NOMO-1 treated with dmso at 0.1 percent for 144 hours (cell line): ENCODE results near the gene CLASRP.
"Not testable (repeated sequence)": the region's sequence is repeated elsewhere in the genome, so short reads cannot be mapped to it uniquely, and the experiment has no call there.

Experiments used
- DNase-seq: peaks from one replicate; lab custom pipeline; 2025; ENCODE audit not compliant: unreplicated experiment; lab: John Stamatoyannopoulos, UW

Gene CLASRP, protein sequence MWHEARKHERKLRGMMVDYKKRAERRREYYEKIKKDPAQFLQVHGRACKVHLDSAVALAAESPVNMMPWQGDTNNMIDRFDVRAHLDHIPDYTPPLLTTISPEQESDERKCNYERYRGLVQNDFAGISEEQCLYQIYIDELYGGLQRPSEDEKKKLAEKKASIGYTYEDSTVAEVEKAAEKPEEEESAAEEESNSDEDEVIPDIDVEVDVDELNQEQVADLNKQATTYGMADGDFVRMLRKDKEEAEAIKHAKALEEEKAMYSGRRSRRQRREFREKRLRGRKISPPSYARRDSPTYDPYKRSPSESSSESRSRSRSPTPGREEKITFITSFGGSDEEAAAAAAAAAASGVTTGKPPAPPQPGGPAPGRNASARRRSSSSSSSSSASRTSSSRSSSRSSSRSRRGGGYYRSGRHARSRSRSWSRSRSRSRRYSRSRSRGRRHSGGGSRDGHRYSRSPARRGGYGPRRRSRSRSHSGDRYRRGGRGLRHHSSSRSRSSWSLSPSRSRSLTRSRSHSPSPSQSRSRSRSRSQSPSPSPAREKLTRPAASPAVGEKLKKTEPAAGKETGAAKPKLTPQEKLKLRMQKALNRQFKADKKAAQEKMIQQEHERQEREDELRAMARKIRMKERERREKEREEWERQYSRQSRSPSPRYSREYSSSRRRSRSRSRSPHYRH

DNA sequence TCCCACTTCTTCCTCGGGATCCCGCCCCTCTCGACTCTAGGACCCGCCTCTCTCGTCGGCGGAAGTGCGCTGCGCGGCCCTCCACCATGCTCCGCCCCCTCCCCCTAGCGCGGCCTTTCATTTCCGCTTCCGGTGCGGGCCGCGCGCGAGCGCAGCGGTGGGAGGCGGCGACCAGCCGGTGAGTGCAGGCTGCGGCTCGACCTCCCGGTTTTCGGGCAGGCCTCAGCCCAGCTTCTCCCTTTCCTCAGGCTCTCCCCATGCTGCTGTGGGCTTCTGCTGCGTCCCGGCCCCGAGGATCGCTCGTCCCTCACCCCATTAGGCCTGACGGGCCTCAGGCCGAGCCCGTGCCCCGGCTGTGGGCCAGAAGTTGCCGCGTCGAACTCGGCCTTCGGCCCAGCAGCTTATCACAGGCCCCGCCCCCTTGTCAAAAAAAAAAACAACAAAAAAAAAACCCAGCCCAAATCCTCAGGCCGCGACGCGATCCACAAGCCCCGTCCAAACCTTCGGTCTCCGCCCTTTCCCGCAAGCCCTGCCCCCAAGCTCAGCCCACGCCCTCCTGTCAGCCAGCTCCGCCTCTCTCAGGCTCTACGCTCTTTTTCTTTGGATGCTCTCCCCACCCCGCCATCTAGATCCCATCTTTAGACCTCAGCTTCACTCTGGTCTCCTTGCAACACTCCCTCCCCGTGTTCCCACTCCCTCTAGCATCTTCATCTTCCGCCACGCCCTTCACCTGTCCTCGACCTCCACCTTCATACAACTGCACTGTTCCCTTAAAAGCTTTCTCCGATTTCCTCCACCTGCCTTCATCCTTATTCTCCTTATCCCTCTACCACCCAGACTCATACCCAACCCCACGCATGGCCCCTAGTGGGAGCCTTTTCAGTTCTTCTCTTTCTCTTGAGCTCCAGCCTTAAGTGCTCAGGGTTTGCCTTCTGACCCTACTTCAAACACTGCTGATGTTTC lies at the start of gene CLASRP:
TSS of gene CLASRP (plus strand) at position 115 of the 963 bp plus-strand sequence. CDS start 1,168 bp downstream, outside the sequence.
- peak; percentile 83 for DNase-seq

DNA sequence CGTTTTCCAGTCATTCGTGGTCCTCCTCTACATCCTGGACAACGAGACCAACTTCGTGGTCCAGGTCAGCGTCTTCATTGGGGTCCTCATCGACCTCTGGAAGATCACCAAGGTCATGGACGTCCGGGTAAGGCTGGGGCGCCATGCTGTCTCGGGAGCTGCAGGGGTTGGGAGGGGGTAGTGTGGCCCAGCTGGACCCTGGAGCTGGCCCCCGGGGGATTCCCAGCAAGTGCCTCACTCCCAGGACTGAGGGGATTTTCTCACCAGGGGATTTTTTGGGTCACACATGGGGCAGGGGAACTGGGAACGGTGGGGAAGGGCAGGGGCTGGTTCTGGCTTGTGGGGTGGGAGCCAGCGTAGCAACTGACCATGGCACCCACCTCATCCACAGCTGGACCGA lies 48.4 kb upstream of the CLASRP start:
- no peak for DNase-seq

DNA sequence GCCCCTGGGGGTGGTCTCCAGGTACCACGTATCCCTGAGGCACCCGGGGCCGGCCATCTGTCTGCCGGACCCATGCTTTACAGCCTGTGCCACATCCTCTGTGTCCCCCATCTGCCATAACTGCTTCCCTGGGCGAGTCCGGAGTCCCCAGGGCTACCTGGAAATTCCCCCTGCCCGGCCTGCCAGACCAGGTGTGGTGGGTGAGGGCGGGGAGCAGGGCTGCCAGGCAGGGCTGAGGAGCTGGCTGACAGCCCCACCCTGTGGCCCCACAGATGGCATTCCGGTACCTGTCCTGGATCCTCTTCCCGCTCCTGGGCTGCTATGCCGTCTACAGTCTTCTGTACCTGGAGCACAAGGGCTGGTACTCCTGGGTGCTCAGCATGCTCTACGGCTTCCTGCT lies 47.9 kb upstream of the CLASRP start:
- no peak for DNase-seq

DNA sequence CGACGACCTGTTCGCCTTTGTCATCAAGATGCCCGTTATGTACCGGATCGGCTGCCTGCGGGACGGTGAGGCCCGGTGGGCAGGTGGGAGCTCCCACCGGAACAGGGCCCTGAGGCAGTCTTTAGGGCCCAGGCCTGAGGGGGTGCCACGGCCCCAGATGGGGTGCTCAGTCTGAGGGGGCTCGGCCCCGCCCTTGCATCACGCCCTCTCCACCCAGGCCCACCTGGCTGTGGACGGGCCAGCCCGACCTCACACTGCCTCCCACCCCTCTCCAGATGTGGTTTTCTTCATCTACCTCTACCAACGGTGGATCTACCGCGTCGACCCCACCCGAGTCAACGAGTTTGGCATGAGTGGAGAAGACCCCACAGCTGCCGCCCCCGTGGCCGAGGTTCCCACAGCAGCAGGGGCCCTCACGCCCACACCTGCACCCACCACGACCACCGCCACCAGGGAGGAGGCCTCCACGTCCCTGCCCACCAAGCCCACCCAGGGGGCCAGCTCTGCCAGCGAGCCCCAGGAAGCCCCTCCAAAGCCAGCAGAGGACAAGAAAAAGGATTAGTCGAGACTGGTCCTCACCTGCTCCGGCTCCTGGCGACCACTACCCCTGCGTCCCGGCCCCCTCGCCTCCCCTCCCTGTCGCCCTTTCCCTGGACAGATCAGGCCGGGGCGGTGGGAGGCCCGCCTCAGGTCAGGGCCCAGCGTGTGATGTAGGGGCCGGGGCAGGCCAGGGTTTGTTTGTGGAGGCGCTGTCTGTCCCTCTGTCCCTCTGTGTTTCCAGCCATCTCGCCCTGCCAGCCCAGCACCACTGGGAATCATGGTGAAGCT lies 46.3 kb upstream of the CLASRP start:
- no peak for DNase-seq

GRCh38 chr19:44993526-44993925 lies 45.3 kb upstream of the CLASRP start:
- no peak for DNase-seq

DNA sequence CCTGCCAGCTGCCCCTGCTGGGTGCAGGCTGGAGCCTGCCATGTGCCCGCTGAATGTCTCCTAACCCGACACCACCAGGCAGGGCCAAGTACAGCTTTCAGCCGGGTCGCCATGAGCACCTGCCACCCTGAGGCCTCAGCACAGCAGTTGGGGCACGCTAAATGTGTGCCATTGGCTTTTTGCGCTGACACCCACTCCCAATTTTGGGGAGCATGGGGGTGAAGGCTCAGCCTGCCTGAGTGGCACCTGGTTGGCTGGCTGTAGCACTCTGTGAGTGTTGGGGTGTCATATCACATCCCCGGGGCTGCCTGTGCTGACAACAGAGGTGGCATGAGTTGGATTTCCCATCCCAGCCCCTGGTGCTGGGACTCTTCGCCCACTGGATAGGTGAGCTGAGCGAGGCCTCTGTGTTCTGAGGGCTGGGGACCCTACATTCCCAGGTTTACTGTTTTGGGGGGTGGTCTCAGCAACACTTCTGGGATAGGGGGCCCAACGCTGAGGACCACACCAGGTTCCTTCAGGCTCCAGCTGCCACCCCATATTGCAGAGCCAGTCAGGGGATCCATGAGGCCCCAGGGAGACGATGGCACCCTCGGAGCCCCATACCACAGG lies 44.8 kb upstream of the CLASRP start:
- no peak for DNase-seq

- DNase-seq = no peak
Observed at GRCh38 chr19:44998025-44998424, 40.8 kb upstream of the CLASRP start.

GRCh38 chr19:44999131-44999925 lies 39.5 kb upstream of the CLASRP start:
- not testable (repeated sequence) for DNase-seq

- not testable (repeated sequence) for DNase-seq
Observed at GRCh38 chr19:45000665-45001064, 38.2 kb upstream of the CLASRP start.

- peak; percentile 69 for DNase-seq
Observed at GRCh38 chr19:45001087-45001739, 37.6 kb upstream of the CLASRP start, which contains the start of gene RELB. TSS of gene RELB (plus strand) at chr19:45001464. CDS start at chr19:45001580, 116 bp downstream.

DNA sequence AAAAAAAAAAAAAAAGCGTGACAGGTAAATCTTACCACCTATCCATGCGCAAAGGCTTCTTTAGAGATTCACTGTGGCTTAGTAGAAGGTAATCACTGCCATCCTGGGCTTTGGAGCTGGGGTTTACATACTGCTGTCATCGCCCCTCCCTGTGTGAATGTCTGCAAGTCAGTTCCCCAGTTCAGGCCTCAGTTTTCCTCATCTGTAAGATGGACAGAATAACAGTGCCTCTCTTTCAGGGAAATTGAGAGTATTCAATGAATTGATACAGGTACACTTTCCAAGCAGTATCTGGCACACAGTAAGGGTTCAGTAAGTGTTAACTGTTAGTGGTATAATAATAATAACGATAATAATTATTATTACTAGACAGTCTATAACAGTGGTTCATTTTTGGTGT lies 35.4 kb upstream of the CLASRP start:
- no peak for DNase-seq

GRCh38 chr19:45005787-45006186 lies 33.1 kb upstream of the CLASRP start:
- no peak for DNase-seq

DNA sequence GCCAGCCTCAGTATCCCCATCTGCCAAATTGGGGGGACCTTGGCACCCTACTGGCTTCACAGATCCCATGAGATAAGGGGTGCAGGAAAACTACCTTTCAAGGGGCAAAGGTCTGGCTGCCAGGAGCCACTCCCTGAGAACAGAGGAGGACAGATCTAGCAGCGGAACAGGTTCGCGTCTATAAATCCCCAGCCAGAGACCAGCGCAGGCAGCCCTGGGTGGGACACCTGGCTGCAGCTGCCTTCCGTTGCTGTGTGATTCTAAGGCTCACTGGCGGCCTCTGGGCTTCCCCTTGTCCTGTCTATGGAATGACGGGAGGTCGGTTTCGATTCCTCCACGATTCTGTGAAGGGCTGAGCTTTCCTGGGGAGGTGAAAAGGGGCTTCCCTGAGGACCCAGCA lies 30.3 kb upstream of the CLASRP start:
- DNase-seq = no peak

GRCh38 chr19:45009625-45010255 lies 29.1 kb upstream of the CLASRP start:
- no peak for DNase-seq

DNA sequence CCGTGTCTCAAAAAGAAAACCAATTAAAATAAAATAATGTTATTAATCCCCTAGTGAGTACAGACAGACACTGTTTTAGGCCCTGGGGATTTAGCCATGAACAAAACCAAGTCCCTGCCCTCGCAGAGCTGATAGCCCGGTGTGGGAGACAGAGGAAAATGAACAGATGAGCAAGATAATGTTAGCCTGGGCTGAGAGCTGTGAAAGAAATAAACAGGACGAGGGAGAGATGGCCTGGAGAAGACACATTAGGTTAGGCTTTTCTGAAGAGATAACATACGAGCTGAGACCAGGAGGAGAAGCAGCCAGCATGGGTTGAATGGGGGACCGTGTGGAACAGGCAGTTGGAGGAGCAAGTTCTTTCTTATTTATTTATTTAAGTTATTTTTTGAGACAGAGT lies 28.5 kb upstream of the CLASRP start:
- DNase-seq = no peak

GRCh38 chr19:45011959-45012358 lies 26.9 kb upstream of the CLASRP start:
- DNase-seq = no peak

DNA sequence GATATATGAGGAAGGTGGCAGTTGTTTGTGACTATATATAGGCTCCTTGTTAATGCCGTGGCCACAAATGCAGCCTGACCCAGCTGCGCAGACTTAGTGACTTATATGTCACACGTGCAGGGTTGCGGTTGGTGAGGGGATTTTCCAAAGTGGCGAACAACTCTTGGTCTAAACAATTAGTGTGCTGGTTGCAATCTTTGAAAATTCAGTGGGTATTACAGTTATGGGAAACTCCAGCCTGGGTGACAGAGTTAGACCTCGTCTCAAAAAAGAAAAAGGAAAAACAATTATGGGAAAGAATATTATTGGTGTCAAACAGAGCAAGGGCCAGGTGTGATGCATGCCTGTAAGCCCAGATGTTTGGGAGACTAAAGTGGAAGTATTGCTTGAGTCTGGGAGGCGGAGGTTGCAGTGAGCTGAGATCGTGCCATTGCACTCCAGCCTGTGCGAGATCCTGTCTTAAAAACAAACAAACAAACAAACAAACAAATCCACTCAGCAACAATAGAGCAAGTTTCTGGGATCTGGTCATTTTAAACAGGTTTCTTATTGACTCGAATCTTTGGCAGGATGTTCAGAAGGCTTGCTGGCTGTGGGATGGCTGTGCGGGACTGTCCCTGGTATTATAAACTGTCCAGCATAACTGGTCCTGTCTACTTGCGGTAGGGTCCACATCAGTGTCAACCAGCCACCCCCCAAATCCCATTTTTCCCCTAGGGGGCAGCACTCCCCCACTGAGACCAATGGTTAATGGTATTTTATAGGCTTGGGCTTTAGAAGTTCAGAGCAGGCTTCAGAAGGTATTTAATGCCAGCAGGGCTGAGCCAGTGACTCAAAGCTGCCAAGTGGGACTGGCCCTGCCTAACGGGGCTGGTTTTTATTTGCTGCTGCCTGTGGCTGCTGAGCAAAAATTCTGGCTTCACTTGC lies 22.2 kb upstream of the CLASRP start:
- DNase-seq = peak; percentile 65
